Caco-2 (cell line): Measurements from ENCODE around the gene KLK15. TPM values are rescaled to one million over a fixed set of nuclear protein-coding genes. Genes with fewer than 3 reads are reported as not detected.

Experiments used
- BruUV-seq: library from RNA; stranded (reverse); fragments of 400-500 nt; replicated peaks from 2 replicates; lab custom pipeline; 2021; lab: Mats Ljungman, UMichigan
- CTCF ChIA-PET: fragments of 300-600 bp; sonication (Branson Sonifier 250); formaldehyde crosslinking; loops from one replicate; lab custom pipeline; 2022; ENCODE audit warnings: antibody characterized with exemption; lab: Charles Lee
- POLR2A ChIA-PET: fragments of 300-600 bp; sonication (Branson Sonifier 250); formaldehyde crosslinking; loops from one replicate; lab custom pipeline; 2022; ENCODE audit warnings: antibody characterized with exemption; lab: Charles Lee
- DNase-seq, 2 experiments: peaks; one replicate each; pipeline versions ENCODE4 v3.0.0 to v3.0.0-alpha.2; 2020 to 2022
- H3K27me3 ChIP-seq: replicated peaks from 2 replicates; pipeline ENCODE4 v1.6.0; 2011; ENCODE audit warnings: low read length; ENCODE audit not compliant: control insufficient read depth, insufficient read depth
- H3K36me3 ChIP-seq: 2 replicates; pipeline ENCODE4 v1.5.1; 2011; ENCODE audit warnings: low read length; ENCODE audit not compliant: control insufficient read depth, insufficient read depth
- H3K4me1 ChIP-seq: fragments of 250-450 bp; sonication (Bioruptor Pico); 2 replicates; pipeline ENCODE4 v1.5.1; 2020; ENCODE audit warnings: mild to moderate bottlenecking
- H3K4me3 ChIP-seq: 2 replicates; pipeline ENCODE4 v1.5.1; 2011; ENCODE audit warnings: low read depth, mild to moderate bottlenecking, control low read depth, low read length
- H3K9me3 ChIP-seq: fragments of 250-450 bp; sonication (Bioruptor Pico); 2 replicates; pipeline ENCODE4 v1.5.1; 2020; ENCODE audit warnings: mild to moderate bottlenecking, moderate library complexity
- H3K27ac Mint-ChIP-seq: one replicate; pipeline ENCODE4 v1.8.0; 2022; ENCODE audit warnings: mixed read lengths; ENCODE audit not compliant: unreplicated experiment
- H3K27me3 Mint-ChIP-seq: one replicate; pipeline ENCODE4 v1.8.0; 2022; ENCODE audit warnings: mixed read lengths; ENCODE audit not compliant: insufficient read depth, unreplicated experiment
- H3K36me3 Mint-ChIP-seq: one replicate; pipeline ENCODE4 v1.8.0; 2022; ENCODE audit warnings: mild to moderate bottlenecking, mixed read lengths; ENCODE audit not compliant: insufficient read depth, unreplicated experiment
- H3K4me1 Mint-ChIP-seq: one replicate; pipeline ENCODE4 v1.8.0; 2022; ENCODE audit warnings: low read depth, mixed read lengths; ENCODE audit not compliant: unreplicated experiment
- H3K4me3 Mint-ChIP-seq: one replicate; pipeline ENCODE4 v1.8.0; 2022; ENCODE audit warnings: mild to moderate bottlenecking, moderate library complexity, mixed read lengths; ENCODE audit not compliant: unreplicated experiment
- H3K9me3 Mint-ChIP-seq: one replicate; pipeline ENCODE4 v1.8.0; 2022; ENCODE audit warnings: mixed read lengths; ENCODE audit not compliant: unreplicated experiment
- CTCF ChIP-seq, 2 experiments: fragments of 200-600 bp in 1 of 2; IDR thresholded peaks; 1 replicate in 1 of 2; 2 replicates in 1 of 2; pipeline versions ENCODE4 v1.5.1 to v1.8.0; 2011 to 2022; ENCODE audit warnings: antibody characterized with exemption in 1 of 2, control low read depth in 1 of 2, inconsistent platforms in 1 of 2, low read depth in 1 of 2, low read length in 1 of 2, mild to moderate bottlenecking in 1 of 2, moderate library complexity in 1 of 2; ENCODE audit not compliant: insufficient read depth in 1 of 2, severe bottlenecking in 1 of 2, unreplicated experiment in 1 of 2
- intact Hi-C: fragments of 100-400 bp; cut with micrococcal nuclease; formaldehyde crosslinking; loops from one replicate; pipeline ENCODE4 v1.10.0; 2022; ENCODE audit not compliant: unreplicated experiment
- total RNA-seq: library from RNA; stranded (reverse); gene quantifications from 2 replicates; pipeline ENCODE4 v1.2.3, GENCODE V29; 2022

The KLK15 gene
- total RNA-seq, 1 experiment from 2014 or later: not detected

DNA sequence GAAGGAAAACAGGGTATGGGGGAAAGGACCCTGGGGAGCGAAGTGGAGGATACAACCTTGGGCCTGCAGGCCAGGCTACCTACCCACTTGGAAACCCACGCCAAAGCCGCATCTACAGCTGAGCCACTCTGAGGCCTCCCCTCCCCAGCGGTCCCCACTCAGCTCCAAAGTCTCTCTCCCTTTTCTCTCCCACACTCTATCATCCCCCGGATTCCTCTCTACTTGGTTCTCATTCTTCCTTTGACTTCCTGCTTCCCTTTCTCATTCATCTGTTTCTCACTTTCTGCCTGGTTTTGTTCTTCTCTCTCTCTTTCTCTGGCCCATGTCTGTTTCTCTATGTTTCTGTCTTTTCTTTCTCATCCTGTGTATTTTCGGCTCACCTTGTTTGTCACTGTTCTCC is 24.0 kb upstream of the KLK15 start:
- POLR2A ChIA-PET: no interaction called here
- H3K27me3 Mint-ChIP-seq: peaks cover 24% of the 10 kb centered on the region
- no peak overlapping the region for H3K4me3 ChIP-seq
- no peaks in the 10 kb centered on the region for H3K9me3 Mint-ChIP-seq
- no peak overlapping the region for H3K4me3 Mint-ChIP-seq
- no peaks in the 10 kb centered on the region for H3K4me1 Mint-ChIP-seq
- H3K36me3 Mint-ChIP-seq: no peaks in the 10 kb centered on the region
- intact Hi-C loops: no loop called here
- no peaks in the 10 kb centered on the region for H3K4me1 ChIP-seq
- CTCF ChIA-PET: no interaction called here
- H3K36me3 ChIP-seq: no peaks in the 10 kb centered on the region
- no peaks in the 10 kb centered on the region; the same call in 1 of the 2 replicates for H3K27me3 ChIP-seq
- no TSS peak for BruUV-seq
- peak in 1 of 2 experiments; percentile 12 for DNase-seq
- H3K27ac Mint-ChIP-seq: no peak overlapping the region
- 0 out of 2 replicates have a peak, but pooled peaks cover 9% of the 10 kb centered on the region for H3K9me3 ChIP-seq
- TF ChIP-seq CTCF (IDR thresholded peaks at IDR 0.05; ENCODE audit: insufficient read depth in 1 of 2, low read depth in 1 of 2, low read length in 1 of 2, severe bottlenecking in 1 of 2, unreplicated experiment in 1 of 2): no peak

GRCh38 chr19:50854636-50855410 is 21.4 kb upstream of the KLK15 start, which contains the start of gene KLK3:
Gene KLK3 (plus strand): TSS chr19:50854915. CDS start chr19:50854956, 41 bp downstream.
- peaks cover 29% of the 10 kb centered on the region for H3K27me3 Mint-ChIP-seq
- no peak within 1 kb of the TSS for H3K4me3 ChIP-seq
- no peaks in the 10 kb centered on the region for H3K9me3 Mint-ChIP-seq
- no peaks in the 10 kb centered on the region for H3K36me3 Mint-ChIP-seq
- H3K4me3 Mint-ChIP-seq: no peak within 1 kb of the TSS
- no peak within 1 kb of the TSS for H3K27ac Mint-ChIP-seq
- ChIA-PET POLR2A (no interaction called here), CTCF (no interaction called here)
- H3K9me3 ChIP-seq: no peaks in the 10 kb centered on the region
- BruUV-seq: no TSS peak
- H3K27me3 ChIP-seq: no peaks in the 10 kb centered on the region; the same call in 1 of the 2 replicates
- intact Hi-C loops: no loop called here
- DNase-seq: peak in 1 of 2 experiments; percentile 23
- no peaks in the 10 kb centered on the region for H3K36me3 ChIP-seq
- TF ChIP-seq CTCF (IDR thresholded peaks at IDR 0.05; ENCODE audit: insufficient read depth in 1 of 2, low read depth in 1 of 2, low read length in 1 of 2, severe bottlenecking in 1 of 2, unreplicated experiment in 1 of 2): no peak
- no peaks in the 10 kb centered on the region for H3K4me1 Mint-ChIP-seq
- no peaks in the 10 kb centered on the region for H3K4me1 ChIP-seq

DNA sequence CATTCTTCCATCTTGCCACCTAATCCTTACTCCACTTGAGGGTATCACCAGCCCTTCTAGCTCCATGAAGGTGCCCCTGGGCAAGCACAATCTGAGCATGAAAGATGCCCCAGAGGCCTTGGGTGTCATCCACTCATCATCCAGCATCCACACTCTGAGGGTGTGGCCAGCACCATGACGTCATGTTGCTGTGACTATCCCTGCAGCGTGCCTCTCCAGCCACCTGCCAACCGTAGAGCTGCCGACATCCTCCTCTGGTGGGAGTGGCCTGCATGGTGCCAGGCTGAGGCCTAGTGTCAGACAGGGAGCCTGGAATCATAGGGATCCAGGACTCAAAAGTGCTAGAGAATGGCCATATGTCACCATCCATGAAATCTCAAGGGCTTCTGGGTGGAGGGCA is 18.2 kb upstream of the KLK15 start:
- Histone ChIP-seq H3K9me3 (no peaks in the 10 kb centered on the region), H3K4me1 (no peaks in the 10 kb centered on the region), H3K27me3 (no peaks in the 10 kb centered on the region), H3K4me3 (no peak overlapping the region), H3K36me3 (no peaks in the 10 kb centered on the region)
- CTCF ChIA-PET: no interaction called here
- H3K36me3 Mint-ChIP-seq: no peaks in the 10 kb centered on the region
- no peaks in the 10 kb centered on the region for H3K9me3 Mint-ChIP-seq
- intact Hi-C loops: no loop called here
- POLR2A ChIA-PET: no interaction called here
- no peak for TF ChIP-seq CTCF (IDR thresholded peaks at IDR 0.05; ENCODE audit: insufficient read depth in 1 of 2, low read depth in 1 of 2, low read length in 1 of 2, severe bottlenecking in 1 of 2, unreplicated experiment in 1 of 2)
- no TSS peak for BruUV-seq
- no peak overlapping the region for H3K27ac Mint-ChIP-seq
- H3K4me1 Mint-ChIP-seq: no peaks in the 10 kb centered on the region
- no peak overlapping the region for H3K4me3 Mint-ChIP-seq
- DNase-seq: peak in 1 of 2 experiments; percentile 17
- H3K27me3 Mint-ChIP-seq: peaks cover 21% of the 10 kb centered on the region
